Uterus (tissue), 2 donors: ENCODE results near the gene PPP1CB.
A peak's percentile ranks its signal among the peaks of the same experiment; 100 is the strongest.

Source experiments
- CTCF ChIP-seq, 4 experiments: fragments of 200-600 bp in 2 of 4; fragments of 450-650 bp in 2 of 4; sonication (generic) in 2 of 4; IDR thresholded peaks; one replicate each; pipeline ENCODE4 v1.5.1; 2016 to 2019; ENCODE audit warnings: antibody characterized with exemption in 4 of 4, mild to moderate bottlenecking in 2 of 4, moderate library complexity in 1 of 4
- POLR2A ChIP-seq, 2 donors: fragments of 450-650 bp; IDR thresholded peaks; one replicate each; pipeline ENCODE4 v1.6.1; 2016; ENCODE audit warnings: antibody characterized with exemption in 2 of 2, mild to moderate bottlenecking in 1 of 2, moderate library complexity in 1 of 2

GRCh38 chr2:28751252-28751955, at the start of gene PPP1CB:
- TF ChIP-seq CTCF (IDR thresholded peaks at IDR 0.05) (peak in 3 of 4 experiments; percentile 11 to 48 (median 21)), POLR2A (IDR thresholded peaks at IDR 0.05) (peak; percentile 88 to 98)
